NCI-H82 (cell line): Measurements from ENCODE around the gene C4orf50.
A peak's percentile ranks its signal among the peaks of the same experiment; 100 is the strongest.

Experiments
- DNase-seq: peaks from one replicate; lab custom pipeline; 2025; lab: John Stamatoyannopoulos, UW

The C4orf50 gene

GRCh38 chr4:5943561-5943960 is 74.7 kb downstream of the C4orf50 start:
- no peak for DNase-seq

DNA sequence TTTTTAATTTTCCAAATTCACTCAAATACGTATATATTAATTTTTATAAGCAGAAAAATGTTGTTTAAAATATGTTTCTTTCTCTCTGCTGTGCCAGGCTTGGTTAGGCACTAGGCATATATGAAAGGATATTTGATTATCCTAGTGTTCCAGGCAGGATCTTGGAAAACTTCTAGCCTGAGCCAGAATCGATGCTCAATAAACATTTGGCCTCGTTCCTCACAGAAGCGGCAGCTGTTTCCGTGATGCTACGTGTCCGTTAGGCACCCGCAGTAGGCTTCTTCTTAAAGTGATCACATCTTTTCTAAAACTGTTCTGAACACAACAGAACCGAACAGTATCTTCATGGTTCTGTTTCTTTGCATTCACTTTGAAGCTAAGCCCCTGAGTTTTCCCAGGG is 75.3 kb downstream of the C4orf50 start:
- no peak for DNase-seq

DNA sequence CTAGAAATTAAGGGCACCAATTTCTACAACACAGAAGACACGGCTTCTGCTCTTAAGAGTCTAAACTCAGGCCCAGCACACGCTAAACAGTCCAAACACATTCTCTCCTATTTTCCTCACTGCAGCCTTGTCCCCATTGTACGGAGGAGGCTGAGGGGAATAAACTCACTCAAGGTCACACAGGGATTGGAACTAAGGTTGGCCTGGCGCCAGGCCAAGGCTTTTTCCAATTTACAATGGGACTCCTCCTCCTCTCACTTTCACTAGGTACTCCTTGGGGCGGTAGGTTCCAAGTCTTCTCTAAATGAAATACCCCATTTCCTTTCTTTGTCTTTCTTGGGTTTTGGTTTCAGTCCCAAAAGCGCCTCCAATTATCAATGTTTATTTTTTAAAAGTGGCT is 76.6 kb downstream of the C4orf50 start:
- DNase-seq: peak; percentile 25

DNA sequence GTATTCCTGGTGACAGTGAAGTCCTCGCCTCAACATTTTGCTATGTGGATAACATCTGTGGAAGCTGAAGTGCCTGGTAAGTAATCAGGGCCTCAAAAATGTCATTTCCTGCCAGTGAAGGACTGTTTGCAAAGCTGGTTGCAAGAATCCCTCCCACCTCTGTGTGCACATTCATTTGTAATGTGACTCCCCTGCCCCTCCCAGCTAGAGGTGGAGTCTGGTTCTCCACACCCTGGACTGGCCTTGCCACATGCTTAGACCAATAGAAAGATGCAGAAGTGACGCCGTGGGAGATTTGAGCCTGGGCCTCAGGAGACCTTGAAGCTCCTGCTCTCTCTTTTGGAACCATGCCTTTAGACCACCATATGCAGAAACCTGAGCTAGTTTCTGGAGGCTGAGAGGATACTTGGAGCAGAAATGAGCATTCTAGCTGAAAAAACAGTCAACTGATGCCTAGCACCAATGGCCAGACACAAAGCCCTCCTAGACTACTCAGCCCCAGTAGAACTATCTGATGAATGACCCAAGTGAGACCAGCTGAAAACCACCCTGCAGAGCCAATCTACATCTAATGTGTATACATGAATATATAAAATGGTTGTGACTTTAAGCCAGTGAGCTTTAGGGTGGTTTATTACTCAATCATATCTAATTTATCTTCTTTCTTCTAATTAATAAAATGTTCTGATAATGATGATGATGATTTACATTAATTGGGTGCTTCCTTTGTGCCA is 77.6 kb downstream of the C4orf50 start:
- peak; percentile 13 for DNase-seq

- no peak for DNase-seq
Observed at GRCh38 chr4:5933996-5934831, 84.0 kb downstream of the C4orf50 start.

- no peak for DNase-seq
Observed at GRCh38 chr4:5933116-5933515, 85.1 kb downstream of the C4orf50 start.

DNA sequence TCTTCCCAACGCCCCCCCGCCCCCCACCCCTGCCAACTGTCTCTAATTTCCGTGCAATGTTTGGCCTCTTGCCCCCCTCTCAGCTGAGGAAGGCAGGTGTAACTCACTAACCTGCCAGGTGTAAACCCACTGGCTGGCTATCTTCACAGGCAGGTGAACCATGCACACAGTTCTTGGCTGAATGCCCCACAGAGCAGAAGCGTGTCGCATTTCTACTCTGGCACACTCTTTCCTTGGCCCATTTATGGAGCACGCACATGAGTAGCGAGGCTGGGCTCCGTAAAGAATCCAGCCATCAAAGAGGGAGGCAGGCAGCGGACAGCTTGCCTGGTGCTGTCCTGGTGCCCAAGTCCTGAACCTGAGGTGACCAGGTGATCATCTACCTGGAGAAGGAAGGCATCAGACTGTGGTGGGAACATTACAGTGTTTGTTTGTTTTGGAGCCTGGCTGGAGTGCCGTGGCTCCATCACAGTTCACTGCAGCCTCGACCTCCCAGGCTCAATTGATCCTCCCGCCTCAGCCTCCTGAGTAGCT is 86.1 kb downstream of the C4orf50 start:
- DNase-seq: no peak

GRCh38 chr4:5931526-5931925 is 86.7 kb downstream of the C4orf50 start:
- no peak for DNase-seq

DNA sequence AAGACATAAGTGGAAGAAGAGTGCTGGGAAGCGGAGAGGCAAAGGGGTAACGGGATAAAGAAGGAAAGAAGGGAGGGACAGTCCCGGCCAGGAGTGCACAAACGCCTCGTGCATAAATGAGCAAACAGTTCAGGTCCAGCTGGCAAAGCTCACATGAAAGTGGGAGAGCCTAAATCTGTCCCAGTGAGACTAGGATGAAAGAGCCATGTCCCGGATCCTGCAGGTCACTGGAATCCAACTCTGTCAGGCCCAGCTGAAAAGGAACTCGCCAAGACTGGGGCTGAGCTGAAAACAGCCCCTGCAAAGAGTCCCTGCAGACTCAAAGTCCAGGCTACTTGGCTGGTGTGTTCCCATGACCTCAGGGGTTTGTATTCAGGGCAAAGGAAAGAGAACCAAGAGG is 87.4 kb downstream of the C4orf50 start:
- DNase-seq: no peak

DNA sequence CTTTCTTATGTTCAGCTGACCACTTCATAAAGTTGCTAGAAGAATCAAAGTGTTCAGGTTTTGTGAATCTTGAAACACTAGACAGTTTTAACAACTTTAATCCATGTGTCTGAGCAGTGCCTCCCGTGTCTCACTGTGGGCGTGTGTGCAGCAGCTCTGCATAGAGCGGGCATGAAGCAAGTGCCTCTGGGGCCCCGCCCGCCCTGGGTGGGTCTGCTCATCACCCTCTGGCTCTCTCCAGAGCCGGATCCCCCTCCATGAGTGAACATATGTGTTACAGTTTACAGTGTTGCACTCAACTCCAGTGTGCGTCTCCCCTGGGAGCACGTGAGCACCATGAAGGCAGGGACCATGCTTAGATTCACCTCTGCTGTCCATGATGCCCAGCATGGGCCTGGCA is 87.8 kb downstream of the C4orf50 start:
- no peak for DNase-seq

- DNase-seq: no peak
Observed at GRCh38 chr4:5928844-5929420, 89.3 kb downstream of the C4orf50 start.

DNA sequence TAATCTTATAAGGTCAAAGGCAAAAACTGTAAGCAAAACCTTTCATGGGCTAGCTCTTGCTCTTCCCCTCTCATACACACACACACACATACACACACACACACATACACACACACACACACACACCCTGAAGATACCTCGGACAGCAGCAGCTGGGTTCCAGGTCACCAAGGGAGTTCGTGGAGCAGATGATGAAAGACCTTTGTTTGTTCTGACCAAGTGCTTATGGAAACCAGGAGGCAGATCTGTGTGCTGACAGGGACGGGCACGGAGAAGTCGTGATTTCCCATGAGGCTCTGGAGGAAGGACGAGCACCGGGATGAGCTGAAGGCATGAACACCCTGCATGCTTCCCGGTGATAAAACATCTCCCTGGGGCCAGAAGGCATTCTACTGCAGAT is 90.0 kb downstream of the C4orf50 start:
- DNase-seq: no peak

DNA sequence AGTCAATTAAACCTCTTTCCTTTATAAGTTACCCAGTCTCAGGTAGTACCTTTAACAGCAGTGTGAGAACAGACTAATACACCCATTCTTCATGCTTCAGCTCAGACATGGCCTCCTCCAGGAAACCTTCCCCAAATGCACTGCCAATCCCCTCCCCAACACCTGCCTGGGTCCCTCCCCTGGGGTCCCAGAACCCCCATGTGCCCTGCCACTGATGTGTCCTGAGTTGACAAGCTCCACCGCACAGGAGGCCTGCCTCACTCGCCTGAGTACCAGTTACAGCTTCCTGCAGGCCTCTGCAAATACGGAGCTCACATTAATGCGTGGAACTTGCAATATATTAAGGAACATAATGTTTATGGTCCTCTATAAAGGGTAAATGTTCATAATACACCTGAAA is 90.5 kb downstream of the C4orf50 start:
- DNase-seq: no peak

DNA sequence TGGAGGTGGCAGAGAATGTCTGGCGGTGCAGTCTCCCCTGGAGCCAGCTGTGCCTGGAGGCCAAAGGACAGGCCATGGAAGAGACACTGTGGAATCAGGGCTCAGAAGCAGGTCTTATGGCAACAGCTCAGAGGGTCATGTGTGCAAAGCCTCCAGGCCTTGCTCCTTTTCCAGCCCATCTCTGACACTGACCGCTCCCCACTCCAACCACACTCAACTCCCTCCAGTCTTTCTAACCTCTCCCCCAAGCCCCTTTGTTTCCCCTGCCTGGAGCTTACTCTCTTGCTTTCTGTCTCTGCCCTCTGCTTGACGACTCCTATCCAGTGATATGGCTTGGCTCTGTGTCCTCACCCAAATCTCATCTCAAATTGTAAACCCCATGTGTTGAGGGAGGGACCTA is 91.1 kb downstream of the C4orf50 start:
- no peak for DNase-seq

- DNase-seq: no peak
Observed at GRCh38 chr4:5926598-5926997, 91.6 kb downstream of the C4orf50 start.

GRCh38 chr4:5925419-5926200 is 92.6 kb downstream of the C4orf50 start:
- no peak for DNase-seq

GRCh38 chr4:5924461-5925125 is 93.6 kb downstream of the C4orf50 start:
- no peak for DNase-seq

DNA sequence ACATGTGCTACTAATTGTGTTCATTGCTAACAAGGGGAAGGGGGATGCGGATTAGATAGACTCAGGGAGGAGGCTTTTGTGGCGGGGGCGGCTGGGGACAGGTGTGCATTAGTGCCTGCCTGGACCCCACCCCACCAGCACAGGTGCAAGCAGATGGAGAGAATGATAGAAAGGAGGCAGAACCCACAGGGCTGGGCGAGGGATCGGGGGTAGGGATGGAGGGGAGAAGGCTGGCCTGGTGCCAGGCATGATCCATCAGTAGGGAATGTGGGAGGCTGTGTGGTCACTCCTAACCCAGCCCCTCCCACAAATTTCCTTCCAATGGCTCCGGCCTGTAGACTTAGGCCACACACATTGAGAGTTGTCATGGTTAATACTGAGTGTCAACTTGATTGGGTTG is 94.9 kb downstream of the C4orf50 start:
- peak; percentile 23 for DNase-seq

- no peak for DNase-seq
Observed at GRCh38 chr4:5922556-5922955, 95.7 kb downstream of the C4orf50 start.

DNA sequence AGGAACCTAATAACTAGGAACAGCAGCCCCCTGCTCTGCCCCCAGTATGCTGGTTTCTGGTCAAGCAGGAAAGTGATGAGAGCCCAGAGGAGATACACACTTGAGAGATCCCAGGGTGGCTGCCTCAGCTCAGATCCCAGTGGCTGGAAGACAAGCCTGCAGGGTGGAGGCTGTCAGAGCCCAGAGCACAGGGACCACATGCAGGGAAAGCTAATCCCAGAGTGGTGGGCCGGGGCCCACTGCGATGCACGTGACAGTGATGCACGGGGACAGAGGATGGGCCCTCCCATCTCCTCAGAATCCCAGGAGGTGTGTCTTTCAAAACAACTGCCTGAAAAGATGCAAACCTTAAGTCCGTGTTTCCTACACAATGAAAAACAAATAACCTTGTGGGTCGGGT is 96.2 kb downstream of the C4orf50 start:
- DNase-seq: no peak
